NCI-H2081 treated with DMSO at 0.1 percent for 48 hours (cell line): ENCODE results near the gene CAMSAP2.
"Not testable (repeated sequence)": the region's sequence is repeated elsewhere in the genome, so short reads cannot be mapped to it uniquely, and the experiment has no call there.

Source experiments
- DNase-seq: peaks from one replicate; lab custom pipeline; 2025; lab: John Stamatoyannopoulos, UW

The CAMSAP2 gene

DNA sequence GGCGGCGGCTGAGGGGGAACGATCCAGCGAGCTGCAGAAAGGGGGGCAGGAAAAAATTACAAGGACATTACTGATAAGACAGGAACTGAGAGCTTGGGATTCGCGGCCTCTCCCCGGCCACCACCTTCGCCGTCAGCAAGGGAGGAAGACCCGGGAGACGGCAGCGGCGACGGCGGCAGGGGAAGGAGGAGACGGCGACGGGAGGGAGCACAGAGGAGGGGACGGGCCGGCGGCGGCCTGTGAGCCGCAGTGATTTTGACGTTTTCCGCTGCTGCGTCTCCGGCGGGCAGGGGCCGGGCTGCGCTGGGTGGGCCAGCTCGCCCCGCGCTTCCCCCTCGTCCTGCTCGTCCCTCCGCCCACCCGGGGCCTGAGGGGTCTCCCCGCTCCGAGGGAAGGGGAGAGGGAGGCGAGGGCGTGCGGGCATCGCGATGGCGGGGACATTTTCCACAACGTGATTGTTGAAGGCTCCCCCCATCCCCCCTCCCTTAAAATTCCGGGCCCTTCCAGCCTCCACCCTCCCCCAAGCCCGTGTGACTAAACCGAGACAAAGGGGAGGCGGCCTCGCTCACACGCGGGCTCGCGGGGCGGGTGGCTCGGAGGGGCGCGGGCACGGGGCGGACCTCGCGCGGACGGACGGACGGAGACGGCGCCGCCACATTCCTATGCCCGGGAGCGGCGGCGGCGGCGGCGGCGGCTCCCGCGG, 407 bp downstream of the CAMSAP2 start:
- DNase-seq: no peak

DNA sequence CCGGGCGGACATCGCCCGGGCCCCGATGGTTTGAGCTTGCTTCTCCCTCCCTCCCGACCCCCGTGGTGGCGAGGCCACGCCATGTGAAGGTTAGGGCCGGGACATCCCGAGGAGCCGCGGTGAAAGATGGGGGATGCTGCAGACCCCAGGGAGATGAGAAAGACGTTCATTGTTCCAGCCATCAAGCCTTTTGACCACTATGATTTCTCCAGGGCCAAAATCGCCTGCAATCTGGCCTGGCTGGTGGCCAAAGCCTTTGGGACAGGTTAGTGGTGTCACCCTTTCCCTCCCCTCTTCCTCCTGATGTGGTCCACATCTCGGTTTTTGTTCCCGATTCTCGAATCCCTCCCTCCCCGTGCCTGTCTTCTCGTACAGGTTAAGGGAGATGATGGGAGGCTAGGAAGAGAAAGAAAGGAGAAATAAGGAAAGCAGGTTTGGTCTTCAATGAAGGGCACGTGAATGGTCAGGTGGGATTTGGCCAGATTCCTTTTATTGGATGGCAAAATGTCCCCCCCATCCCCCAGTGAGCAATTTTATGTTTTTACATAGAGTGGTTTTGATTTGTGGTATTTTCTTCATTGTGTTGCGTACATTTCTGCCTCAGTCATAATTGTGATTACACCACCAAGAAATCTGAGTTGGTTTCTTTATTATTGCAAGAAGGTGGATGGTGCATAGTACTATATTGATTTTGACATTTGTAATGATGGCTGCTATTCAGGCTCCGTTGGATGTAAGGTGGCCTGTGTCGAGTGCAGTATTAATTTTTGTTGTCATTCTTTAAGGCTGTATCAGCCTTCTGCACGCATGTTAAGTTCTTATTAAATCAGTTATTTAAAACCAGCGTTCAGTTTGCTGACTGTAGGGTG, 1.2 kb downstream of the CAMSAP2 start:
- no peak for DNase-seq

DNA sequence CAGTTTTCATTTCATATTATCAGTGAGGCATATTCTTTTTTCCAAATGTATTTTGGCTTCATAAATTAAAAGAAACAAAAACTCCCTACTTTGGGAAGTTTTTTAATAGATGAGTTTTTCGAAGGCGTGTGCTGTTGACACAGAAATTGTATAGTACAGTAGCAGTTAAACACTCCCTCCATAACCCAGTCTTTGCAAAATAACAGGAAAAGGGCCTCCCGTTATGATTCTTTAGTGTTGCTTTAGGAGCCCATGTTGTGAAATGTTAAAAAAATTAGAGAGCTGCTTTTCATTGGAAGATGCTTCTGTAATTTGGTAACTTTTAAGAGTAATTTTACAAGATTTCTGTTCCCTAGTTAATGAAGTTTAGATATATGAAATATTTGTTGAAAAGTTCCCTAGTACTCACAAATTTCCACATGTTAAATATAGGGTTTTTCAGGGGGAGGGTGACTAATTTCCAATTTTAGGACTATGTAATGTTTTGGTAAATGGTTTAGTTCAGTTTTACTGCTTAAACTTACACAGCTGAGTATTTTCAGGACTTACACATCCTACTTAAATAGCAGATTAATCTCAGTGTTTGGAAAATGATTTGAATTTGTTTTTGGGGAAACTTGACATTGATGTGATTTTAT, 2.0 kb downstream of the CAMSAP2 start:
- DNase-seq: no peak

DNA sequence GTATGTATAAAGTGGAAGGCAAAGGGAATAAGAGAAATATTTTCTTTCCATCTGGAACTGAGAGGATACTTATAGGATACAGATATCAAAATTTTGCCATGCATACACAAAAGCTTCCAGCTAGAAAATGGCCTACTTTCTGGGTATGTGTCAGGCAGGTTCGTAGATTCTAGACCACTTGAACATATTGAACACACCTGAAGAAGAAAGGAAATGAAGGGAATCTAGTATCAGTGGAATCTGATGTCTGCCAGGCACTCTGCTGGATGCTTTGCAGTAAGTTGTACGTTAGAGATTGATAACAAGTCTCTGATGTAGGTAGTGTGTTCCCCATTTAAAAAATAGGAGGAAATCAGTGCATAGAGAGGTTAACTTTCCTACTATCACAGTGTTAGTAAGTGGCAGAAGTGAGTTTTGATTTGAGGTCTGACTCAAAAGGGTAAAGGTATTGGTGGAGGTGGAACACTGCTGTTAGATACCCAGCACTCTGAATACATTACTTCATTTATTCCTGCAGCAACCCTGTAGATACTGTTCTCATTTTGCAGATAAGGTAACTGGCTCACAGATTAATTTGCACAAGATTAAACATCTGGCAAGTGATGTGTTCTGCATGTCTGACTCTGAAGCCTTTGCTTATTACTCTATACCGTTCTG, 3.0 kb downstream of the CAMSAP2 start:
- DNase-seq: no peak

DNA sequence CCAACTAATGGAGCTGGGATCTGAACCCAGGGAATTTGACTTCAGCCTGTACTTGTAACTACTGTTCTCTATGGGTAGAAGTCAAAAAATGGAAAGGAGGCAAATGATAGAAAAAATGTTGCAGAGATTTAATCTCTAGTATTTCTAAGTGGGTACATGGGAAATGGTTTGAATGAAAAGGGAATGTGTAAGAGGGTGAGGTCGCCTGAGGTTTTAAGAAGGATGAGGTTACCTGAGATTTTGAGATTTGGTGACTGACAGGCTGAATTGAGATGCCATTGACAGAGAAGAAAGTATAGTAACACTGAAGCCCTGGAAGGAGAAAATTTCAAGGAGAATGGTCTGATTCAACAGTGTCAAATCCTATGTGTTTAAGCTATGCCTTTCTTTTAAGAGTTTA, 5.5 kb downstream of the CAMSAP2 start:
- no peak for DNase-seq

DNA sequence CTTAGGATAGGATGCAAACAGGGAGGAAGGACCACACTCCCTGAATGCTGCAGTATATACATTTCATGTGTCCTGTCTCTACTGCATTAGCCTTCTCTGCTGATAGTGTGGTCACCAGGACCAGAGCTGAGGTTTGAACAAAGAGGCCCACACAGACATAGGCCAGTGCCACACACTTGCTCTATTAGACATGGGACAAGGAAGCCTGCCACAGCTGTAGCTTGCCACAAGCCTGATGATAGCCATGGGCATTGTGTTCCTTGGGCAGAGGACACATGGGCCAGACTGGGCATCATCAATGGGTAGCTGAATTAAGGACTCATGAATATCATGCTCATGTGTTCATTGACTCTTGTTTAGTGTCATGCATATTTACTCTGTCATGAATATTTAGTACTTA, 10.4 kb downstream of the CAMSAP2 start:
- DNase-seq: no peak

DNA sequence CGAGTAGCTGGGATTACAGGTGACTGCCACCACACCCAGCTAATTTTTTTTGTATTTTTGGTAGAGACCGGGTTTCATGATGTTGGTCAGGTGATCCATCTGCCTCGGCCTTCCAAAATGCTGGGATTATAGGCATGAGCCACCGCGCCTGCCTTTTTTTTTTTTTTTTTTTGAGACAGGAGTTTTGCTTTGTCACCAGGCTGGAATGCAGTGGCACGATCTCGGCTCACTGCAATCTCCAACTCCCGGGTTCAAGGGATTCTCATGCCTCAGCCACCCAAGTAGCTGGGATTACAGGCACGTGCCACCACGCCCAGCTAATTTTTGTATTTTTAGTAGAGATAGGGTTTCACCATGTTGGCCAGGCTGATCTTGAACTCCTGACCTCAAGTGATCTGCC, 12.1 kb downstream of the CAMSAP2 start:
- DNase-seq: not testable (repeated sequence)

DNA sequence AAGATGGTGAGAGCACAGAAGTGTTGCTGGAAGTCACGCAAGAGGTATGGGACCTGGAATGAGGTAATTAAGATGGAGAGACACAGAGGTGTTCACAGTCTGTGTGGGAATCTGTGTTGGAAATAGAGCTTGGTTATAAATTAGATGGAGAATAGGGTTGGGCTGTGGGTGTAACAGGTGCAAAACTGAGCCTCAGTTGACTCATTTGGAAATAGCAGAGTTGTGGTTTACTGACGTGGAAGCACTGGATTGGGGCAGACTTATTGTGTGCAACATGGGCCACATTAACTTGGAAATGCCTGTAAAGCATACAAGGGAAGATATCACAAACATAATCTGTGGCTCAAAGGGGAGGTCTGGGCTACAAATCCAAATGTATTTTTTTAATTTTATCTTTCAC, 13.0 kb downstream of the CAMSAP2 start:
- DNase-seq: no peak

DNA sequence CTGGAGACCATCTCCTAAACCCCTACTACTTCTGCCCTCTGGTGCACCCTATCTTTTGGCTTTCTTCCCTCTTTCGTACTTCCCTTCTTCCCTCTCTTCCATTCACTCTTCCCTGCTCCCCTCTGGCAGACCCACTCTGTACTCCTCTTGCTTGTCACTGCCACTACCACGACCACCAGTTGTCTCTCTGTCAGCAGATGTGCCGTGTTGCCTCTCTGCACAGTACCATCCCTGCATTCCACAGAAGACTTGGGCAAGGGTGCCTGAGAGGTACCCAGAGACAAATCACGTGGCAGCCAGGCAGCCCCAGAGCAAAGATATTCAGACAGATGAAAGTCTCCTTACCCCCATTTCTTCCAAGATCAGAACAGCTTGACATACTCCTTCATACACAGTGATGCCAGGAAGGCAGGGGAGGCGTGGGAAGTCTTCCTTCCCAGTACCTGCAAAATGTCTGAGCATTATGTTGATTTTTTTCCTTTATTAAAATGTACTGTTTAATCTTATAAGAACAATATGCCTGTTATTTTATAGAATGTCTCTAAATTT, 15.0 kb downstream of the CAMSAP2 start:
- DNase-seq: no peak

DNA sequence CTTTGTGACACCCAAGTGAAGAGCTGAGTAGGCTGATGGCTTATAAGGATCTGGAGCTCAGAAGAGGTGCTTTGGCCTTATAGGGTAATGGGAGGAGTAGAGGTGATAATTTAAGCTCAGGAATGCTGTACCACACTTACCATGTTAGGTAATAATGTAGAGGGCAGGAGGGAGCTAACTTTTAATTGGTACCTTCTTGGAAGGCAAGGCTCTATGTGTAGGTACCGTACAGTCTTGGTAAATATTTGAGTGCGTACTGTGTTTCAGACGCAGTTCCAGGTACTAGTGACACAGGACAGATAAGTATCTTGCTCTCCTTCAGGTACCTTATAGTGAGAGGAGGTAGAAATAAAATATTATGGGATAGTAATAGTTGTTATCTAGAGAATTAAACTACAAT, 16.8 kb downstream of the CAMSAP2 start:
- DNase-seq: no peak

DNA sequence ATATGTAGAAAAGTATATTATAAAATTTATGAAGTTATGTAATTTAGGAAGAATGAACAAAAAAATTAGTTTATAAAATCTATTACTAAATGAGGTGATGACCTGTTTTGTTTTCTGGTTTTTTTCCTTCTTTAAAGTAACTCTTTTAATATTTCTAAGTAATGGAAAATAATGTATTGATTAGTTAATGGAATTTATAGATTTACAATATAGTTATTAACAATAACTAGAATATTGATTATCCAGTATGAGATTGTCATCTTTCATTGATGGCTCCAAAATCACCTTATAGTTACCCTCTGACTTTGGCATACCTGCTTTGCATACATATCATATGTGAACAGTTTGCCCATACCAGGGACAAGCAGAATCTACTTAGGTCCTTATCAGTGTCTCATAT, 23.4 kb downstream of the CAMSAP2 start:
- DNase-seq: no peak

DNA sequence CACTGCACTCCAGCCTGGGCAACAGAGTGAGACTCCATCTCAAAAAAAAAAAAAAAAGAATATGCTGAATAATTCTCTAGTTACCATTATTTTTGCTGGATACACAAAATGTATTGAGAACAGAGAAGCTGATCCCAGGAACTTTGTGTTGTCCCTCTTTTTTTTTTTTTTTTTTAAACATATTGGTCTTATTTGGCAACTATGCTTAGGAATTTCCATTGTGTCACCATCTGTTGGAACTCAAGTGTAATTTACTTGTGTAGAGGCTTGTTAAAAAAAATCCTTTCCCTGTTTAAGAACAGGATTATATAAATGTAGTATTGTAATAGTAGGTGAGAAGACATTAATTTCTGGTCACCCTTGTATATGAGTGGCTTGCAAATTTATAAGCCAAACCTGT, 28.6 kb downstream of the CAMSAP2 start:
- DNase-seq: no peak

DNA sequence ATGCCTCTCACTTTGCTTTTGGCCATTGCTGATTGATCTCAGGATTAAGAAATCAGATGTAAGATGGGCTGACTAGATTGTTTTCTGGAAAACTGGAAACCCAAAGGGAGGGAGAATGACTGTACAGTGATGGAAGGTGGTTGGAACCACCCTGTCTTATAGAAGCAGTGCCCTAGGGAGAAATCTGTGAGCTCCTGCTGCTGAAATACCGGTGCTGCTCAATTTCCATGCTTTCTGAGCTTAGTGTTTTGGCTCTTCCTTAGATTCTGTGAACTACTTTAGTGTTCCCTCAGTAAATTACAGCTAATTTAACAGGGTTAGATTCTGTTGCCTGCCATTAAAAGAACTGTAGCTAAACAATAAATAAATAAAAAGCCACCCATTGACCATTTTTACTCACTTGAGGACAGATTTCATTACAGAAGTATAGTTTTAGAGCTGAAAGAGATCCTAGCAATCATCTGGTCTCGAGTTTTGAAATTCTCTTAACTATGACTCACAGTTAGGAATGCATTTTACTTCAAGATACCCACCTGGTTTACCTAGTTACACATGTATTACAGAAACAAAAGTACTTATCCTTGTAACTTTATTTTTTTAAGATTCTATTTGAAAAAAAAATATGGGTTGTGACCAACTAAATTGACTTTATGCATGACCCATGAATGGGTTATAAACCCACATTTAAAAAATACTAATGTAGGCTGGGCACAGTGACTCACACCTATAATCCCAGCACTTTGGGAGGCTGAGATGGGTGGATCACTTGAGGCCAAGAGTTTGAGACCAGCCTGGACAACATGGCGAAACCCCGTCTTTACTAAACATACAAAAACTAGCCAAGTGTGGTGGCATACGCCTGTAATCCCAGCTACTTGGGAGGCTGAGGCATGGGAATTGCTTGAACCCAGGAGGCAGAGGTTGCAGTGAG, 33.2 kb downstream of the CAMSAP2 start:
- DNase-seq: no peak

DNA sequence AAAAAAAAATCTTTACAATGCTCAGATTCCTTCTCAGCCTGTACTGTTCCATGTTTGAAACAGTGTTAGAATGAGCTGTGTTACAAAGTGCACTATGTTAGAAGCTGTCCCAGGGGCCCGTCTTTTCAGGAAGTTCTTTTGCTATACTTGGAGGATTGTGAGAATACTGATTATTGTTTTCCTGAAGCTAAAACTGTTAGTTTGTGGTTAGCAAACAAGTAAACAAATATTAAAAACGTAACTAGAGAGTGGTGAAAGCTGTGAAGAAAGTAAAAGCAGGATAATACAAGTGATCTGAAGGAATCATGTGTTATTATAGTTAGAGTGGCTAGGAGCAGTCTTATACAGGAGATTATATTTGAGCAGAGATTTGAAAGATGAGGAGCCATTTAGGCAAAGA, 35.6 kb downstream of the CAMSAP2 start:
- no peak for DNase-seq

DNA sequence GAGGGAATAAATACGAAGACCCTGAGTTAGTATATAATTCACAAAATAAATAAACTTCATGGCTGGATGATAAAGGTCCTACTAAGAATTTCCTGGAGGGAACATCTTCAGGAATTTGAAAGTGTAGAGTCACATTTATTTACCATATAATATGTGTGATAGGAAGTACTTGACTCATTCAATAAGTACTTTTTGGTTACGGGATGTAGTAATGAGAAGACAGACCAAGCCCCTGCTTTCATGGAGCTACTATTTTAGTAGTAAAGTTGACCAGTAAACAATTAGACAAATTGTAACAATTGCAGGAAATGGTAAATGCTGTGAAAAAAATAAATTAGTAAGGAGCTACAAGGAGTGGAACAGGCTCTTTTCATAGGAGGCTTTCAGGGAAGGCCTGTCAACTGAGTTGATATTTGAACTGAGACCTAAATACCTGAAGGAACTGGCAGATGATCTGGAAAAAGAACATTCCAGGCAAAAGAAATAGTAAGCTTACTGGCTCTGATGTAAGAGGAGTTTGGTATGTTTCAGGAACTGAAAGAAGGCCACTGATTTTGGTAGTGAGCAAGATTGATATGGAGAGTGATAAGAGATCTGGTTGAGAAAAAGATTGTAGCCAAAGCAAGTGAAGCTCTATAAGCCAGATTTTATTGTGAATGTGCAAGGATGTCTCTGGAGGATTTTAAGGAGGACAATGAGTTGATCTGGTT, 36.2 kb downstream of the CAMSAP2 start:
- no peak for DNase-seq

DNA sequence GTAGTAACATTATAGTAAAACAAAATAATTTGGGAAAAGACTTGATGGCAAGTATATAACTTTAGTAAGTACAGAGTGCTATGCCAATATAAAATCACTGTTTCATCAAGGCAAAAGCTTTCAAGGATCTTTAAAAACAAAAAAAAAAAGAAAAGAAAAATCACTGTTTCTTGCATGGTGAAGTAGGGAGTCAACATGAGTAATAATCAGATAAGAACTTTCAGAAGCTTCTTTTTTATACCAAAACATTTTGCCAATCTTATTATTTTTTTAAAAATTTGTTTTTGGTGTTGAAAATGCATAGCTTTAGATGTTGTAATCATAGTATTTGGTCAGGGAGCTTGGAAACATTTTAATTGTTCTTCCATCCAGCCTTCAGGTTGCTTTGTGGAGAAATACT, 37.2 kb downstream of the CAMSAP2 start:
- no peak for DNase-seq

DNA sequence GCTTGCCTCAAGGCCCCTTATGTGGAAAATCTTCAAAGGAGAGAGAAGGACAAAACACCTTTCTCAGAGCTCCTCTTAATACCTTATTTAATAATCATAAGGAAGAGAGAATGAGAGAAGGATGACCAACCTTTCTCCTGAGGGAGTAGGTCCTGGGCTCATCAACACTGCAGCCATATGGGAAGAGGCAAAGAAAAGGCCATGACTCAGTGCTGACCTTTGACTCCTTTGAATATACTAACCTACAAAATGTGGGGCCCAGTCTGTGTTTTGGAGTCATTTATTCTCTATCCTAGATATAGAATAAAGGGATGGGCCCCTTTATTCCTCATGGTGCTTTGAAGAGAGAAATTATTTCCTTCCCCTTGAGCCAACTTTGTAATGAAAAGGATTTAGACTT, 38.3 kb downstream of the CAMSAP2 start:
- no peak for DNase-seq

DNA sequence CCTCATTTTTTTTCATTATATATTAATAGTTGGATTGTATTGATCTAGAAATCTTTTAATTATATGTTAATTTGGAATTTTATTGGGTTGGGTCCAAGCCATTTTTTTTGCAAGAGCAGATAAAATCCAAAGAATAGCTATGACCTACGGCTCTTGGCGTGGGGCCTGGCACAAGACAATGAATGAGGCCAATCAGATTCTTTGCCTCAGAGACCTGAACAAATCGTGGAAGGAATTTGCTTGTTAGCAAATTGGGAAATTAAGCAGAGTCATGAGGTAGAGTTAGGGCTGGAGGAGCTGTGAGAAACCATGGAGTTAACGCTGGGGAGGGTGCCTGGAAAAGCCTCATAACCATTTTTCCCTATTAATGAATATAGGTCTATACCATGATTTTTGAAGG, 40.1 kb downstream of the CAMSAP2 start:
- no peak for DNase-seq

DNA sequence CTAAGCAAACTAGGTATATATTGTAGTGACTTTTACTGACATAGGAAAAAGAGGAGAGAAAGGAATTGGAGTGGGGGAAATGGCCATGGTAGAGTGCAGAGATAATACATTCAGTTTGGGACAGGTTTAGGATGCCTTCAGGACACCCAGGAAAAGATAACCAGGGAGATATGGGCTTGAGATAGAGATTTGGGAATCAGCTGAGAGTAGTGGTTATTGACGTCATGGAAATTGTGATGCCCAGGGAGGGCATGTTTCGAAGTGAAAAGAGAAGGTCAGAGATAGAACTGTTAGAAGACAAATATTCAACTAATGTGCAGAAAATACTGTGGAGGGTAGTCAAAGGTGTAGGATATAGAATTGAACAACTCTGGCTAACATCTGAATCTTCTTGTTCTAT, 40.6 kb downstream of the CAMSAP2 start:
- no peak for DNase-seq

DNA sequence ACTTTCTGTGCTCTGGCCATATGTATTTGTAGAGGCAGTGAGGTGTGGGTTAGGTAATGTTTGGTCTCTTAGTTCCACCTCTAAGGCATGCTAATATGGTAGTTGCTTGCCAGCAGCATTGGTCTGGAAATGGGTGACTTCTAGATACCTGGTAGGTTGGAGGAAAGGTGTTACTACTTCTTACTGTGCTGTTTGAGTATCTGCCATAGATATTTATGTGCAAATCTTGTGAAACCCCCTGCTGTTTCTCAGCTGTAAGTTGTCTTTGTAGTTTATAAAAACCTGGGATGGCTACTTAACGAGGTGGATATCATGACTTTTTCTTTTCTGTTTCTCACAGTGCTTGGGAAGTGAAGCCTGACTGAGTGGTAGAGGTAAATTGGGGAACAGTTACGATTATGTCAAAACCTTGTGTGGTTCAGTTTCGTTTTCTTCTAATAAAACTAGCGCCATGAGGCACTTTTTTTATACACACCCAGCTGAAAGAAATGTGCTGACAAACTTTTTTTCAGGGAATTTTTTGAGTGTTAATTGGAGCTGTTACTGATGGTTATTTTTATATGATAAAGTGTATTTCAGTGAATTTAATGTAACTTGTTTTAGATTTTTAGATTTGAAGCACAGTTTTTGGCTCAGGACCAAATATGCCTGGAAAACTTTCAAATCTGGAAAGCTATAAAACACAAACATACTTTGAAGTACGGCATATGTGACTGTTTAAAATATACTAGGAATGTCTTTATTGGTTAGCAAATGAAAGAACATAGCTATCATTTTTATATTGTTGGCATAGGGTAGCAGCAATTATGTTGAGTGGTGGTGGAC, 42.1 kb downstream of the CAMSAP2 start:
- DNase-seq: no peak
